Osteoblast (primary cell): Measurements from ENCODE around the gene TTLL5. TPM values are rescaled to one million over a fixed set of nuclear protein-coding genes. Genes with fewer than 3 reads are reported as not detected.

ENCODE experiments used
- DNase-seq: peaks from one replicate; pipeline ENCODE4 v3.0.0; 2011; ENCODE audit warnings: low spot score, mixed read lengths; ENCODE audit not compliant: insufficient read length; ENCODE audit errors: missing footprints
- H2AFZ ChIP-seq: 2 replicates; pipeline ENCODE4 v1.6.0; 2011; ENCODE audit warnings: mild to moderate bottlenecking, low read length
- H3K27ac ChIP-seq: 2 replicates; pipeline ENCODE4 v1.5.1; 2011; ENCODE audit warnings: mild to moderate bottlenecking, low read depth, low read length, moderate library complexity
- H3K27me3 ChIP-seq: 2 replicates; pipeline ENCODE4 v1.6.0; 2012; ENCODE audit warnings: mild to moderate bottlenecking, control low read depth, inconsistent platforms, low read length, moderate library complexity; ENCODE audit not compliant: insufficient read depth
- H3K36me3 ChIP-seq: 2 replicates; pipeline ENCODE4 v1.5.1; 2011; ENCODE audit warnings: mild to moderate bottlenecking, low read length, control low read depth, moderate library complexity; ENCODE audit not compliant: insufficient read depth
- H3K4me1 ChIP-seq: 2 replicates; pipeline ENCODE4 v1.5.1; 2011; ENCODE audit warnings: mild to moderate bottlenecking, low read length, control low read depth, moderate library complexity; ENCODE audit not compliant: insufficient read depth
- H3K4me2 ChIP-seq: 2 replicates; pipeline ENCODE4 v1.6.0; 2011; ENCODE audit warnings: mild to moderate bottlenecking, low read length; ENCODE audit not compliant: insufficient read depth
- H3K4me3 ChIP-seq: fragments of 200-600 bp; sonication (generic); 3 replicates; pipeline ENCODE4 v1.5.1; 2012; ENCODE audit warnings: mild to moderate bottlenecking, low read length, inconsistent platforms; ENCODE audit not compliant: insufficient read depth
- H3K79me2 ChIP-seq: 2 replicates; pipeline ENCODE4 v1.6.0; 2012; ENCODE audit warnings: mild to moderate bottlenecking, low read length, control low read depth, inconsistent platforms; ENCODE audit not compliant: insufficient read depth
- H3K9me3 ChIP-seq: 2 replicates; pipeline ENCODE4 v1.5.1; 2011; ENCODE audit warnings: low read depth, low read length, control low read depth
- H4K20me1 ChIP-seq: 2 replicates; pipeline ENCODE4 v1.6.0; 2012; ENCODE audit warnings: mild to moderate bottlenecking, low read length, control low read depth; ENCODE audit not compliant: insufficient read depth
- total RNA-seq: library from RNA; depleted of rRNA; stranded (reverse); fragments of >200 nt; gene quantifications from 2 replicates; pipeline ENCODE4 v1.2.3, GENCODE V29; 2012
- TF ChIP-seq, protein P1 (sequence below): IDR thresholded peaks from 2 replicates; pipeline ENCODE4 v1.5.1; 2011; ENCODE audit warnings: mild to moderate bottlenecking, low read depth, low read length, moderate library complexity; ENCODE audit errors: extremely low read depth

TTLL5 gene
- total RNA-seq, 1 donor = 30.4 TPM

GRCh38 chr14:75771595-75771994 is 110.5 kb downstream of the TTLL5 start:
- no peak overlapping the region for H3K4me2 ChIP-seq
- peaks cover 8% of the 10 kb centered on the region for H3K36me3 ChIP-seq
- no peaks in the 10 kb centered on the region for H4K20me1 ChIP-seq
- H3K4me3 ChIP-seq = no peak overlapping the region
- no peak for DNase-seq
- TF ChIP-seq, protein P1, sequence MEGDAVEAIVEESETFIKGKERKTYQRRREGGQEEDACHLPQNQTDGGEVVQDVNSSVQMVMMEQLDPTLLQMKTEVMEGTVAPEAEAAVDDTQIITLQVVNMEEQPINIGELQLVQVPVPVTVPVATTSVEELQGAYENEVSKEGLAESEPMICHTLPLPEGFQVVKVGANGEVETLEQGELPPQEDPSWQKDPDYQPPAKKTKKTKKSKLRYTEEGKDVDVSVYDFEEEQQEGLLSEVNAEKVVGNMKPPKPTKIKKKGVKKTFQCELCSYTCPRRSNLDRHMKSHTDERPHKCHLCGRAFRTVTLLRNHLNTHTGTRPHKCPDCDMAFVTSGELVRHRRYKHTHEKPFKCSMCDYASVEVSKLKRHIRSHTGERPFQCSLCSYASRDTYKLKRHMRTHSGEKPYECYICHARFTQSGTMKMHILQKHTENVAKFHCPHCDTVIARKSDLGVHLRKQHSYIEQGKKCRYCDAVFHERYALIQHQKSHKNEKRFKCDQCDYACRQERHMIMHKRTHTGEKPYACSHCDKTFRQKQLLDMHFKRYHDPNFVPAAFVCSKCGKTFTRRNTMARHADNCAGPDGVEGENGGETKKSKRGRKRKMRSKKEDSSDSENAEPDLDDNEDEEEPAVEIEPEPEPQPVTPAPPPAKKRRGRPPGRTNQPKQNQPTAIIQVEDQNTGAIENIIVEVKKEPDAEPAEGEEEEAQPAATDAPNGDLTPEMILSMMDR = no peak
- peaks cover 28% of the 10 kb centered on the region for H3K4me1 ChIP-seq
- no peak overlapping the region for H3K27ac ChIP-seq
- H2AFZ ChIP-seq = no peak overlapping the region
- H3K79me2 ChIP-seq = no peaks in the 10 kb centered on the region
- no peaks in the 10 kb centered on the region for H3K27me3 ChIP-seq
- H3K9me3 ChIP-seq = no peaks in the 10 kb centered on the region

- Histone ChIP-seq H4K20me1 (no peaks in the 10 kb centered on the region), H3K4me1 (peaks cover 17% of the 10 kb centered on the region), H2AFZ (no peak overlapping the region), H3K4me2 (no peak overlapping the region), H3K27ac (no peak overlapping the region), H3K36me3 (peaks cover 8% of the 10 kb centered on the region), H3K9me3 (no peaks in the 10 kb centered on the region), H3K27me3 (no peaks in the 10 kb centered on the region), H3K4me3 (no peak overlapping the region), H3K79me2 (no peaks in the 10 kb centered on the region)
- no peak for DNase-seq
- TF ChIP-seq, protein P1 = no peak
Observed at GRCh38 chr14:75773046-75773445, 112.0 kb downstream of the TTLL5 start.

- no peaks in the 10 kb centered on the region for H3K79me2 ChIP-seq
- no peaks in the 10 kb centered on the region for H3K27me3 ChIP-seq
- DNase-seq = no peak
- H3K4me1 ChIP-seq = no peaks in the 10 kb centered on the region
- no peaks in the 10 kb centered on the region for H3K9me3 ChIP-seq
- no peak overlapping the region for H3K4me2 ChIP-seq
- TF ChIP-seq, protein P1 = no peak
- H2AFZ ChIP-seq = no peak overlapping the region
- H3K4me3 ChIP-seq = no peak overlapping the region
- H3K36me3 ChIP-seq = peaks cover 9% of the 10 kb centered on the region
- no peaks in the 10 kb centered on the region for H4K20me1 ChIP-seq
- no peak overlapping the region for H3K27ac ChIP-seq
Observed at GRCh38 chr14:75781096-75781495, 120.0 kb downstream of the TTLL5 start.

- TF ChIP-seq, protein P1 = no peak
- DNase-seq = no peak
- Histone ChIP-seq H3K27ac (no peak overlapping the region), H3K36me3 (peaks cover 9% of the 10 kb centered on the region), H3K4me3 (no peak overlapping the region), H3K4me1 (no peaks in the 10 kb centered on the region), H4K20me1 (no peaks in the 10 kb centered on the region), H3K79me2 (no peaks in the 10 kb centered on the region), H2AFZ (no peak overlapping the region), H3K27me3 (no peaks in the 10 kb centered on the region), H3K9me3 (no peaks in the 10 kb centered on the region), H3K4me2 (no peak overlapping the region)
Observed at GRCh38 chr14:75783184-75783583, 122.1 kb downstream of the TTLL5 start.
